ENCODE results near the gene OR52D1. TPM values are rescaled to one million over a fixed set of nuclear protein-coding genes. Genes with fewer than 3 reads are reported as not detected.

OR52D1 gene
- total RNA-seq, 1 donor from 2014 or later: not detected

GRCh38 chr11:5486421-5486820 lies 2.1 kb upstream of the OR52D1 start:
- FAIRE-seq: no peak
- H3K27me3 ChIP-seq (ENCODE audit: control insufficient read depth, insufficient read depth, low read length): no peaks in the 10 kb centered on the region
- no peaks in the 10 kb centered on the region for H3K36me3 ChIP-seq (ENCODE audit: control insufficient read depth, insufficient read depth, low read length)
- H3K4me3 ChIP-seq (ENCODE audit: low read depth, low read length): no peak overlapping the region
- TF ChIP-seq, protein P1, sequence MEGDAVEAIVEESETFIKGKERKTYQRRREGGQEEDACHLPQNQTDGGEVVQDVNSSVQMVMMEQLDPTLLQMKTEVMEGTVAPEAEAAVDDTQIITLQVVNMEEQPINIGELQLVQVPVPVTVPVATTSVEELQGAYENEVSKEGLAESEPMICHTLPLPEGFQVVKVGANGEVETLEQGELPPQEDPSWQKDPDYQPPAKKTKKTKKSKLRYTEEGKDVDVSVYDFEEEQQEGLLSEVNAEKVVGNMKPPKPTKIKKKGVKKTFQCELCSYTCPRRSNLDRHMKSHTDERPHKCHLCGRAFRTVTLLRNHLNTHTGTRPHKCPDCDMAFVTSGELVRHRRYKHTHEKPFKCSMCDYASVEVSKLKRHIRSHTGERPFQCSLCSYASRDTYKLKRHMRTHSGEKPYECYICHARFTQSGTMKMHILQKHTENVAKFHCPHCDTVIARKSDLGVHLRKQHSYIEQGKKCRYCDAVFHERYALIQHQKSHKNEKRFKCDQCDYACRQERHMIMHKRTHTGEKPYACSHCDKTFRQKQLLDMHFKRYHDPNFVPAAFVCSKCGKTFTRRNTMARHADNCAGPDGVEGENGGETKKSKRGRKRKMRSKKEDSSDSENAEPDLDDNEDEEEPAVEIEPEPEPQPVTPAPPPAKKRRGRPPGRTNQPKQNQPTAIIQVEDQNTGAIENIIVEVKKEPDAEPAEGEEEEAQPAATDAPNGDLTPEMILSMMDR (IDR thresholded peaks at IDR 0.05; ENCODE audit: insufficient read depth, low read length, severe bottlenecking): no peak
- DNase-seq (ENCODE audit: low read depth): no peak

DNA sequence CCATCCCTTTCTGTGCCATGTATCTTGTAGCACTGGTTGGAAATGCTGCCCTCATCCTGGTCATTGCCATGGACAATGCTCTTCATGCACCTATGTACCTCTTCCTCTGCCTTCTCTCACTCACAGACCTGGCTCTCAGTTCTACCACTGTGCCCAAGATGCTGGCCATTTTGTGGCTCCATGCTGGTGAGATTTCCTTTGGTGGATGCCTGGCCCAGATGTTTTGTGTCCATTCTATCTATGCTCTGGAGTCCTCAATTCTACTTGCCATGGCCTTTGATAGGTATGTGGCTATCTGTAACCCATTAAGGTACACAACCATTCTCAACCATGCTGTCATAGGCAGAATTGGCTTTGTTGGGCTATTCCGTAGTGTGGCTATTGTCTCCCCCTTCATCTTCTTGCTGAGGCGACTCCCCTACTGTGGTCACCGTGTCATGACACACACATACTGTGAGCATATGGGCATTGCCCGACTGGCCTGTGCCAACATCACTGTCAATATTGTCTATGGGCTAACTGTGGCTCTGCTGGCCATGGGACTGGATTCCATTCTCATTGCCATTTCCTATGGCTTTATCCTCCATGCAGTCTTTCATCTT lies 414 bp downstream of the OR52D1 start:
- TF ChIP-seq, protein P1 (IDR thresholded peaks at IDR 0.05; ENCODE audit: insufficient read depth, low read length, severe bottlenecking): no peak
- peak; percentile 89 for FAIRE-seq
- H3K27me3 ChIP-seq (ENCODE audit: control insufficient read depth, insufficient read depth, low read length): no peaks in the 10 kb centered on the region
- no peak for DNase-seq (ENCODE audit: low read depth)
- no peak overlapping the region for H3K4me3 ChIP-seq (ENCODE audit: low read depth, low read length)
- H3K36me3 ChIP-seq (ENCODE audit: control insufficient read depth, insufficient read depth, low read length): no peaks in the 10 kb centered on the region

GRCh38 chr11:5489576-5490357 lies 1.3 kb downstream of the OR52D1 start:
- peak; percentile 40 for DNase-seq (ENCODE audit: low read depth)
- no peaks in the 10 kb centered on the region for H3K27me3 ChIP-seq (ENCODE audit: control insufficient read depth, insufficient read depth, low read length)
- TF ChIP-seq, protein P1 (IDR thresholded peaks at IDR 0.05; ENCODE audit: insufficient read depth, low read length, severe bottlenecking): no peak
- FAIRE-seq: no peak
- H3K4me3 ChIP-seq (ENCODE audit: low read depth, low read length): no peak overlapping the region
- H3K36me3 ChIP-seq (ENCODE audit: control insufficient read depth, insufficient read depth, low read length): no peaks in the 10 kb centered on the region

DNA sequence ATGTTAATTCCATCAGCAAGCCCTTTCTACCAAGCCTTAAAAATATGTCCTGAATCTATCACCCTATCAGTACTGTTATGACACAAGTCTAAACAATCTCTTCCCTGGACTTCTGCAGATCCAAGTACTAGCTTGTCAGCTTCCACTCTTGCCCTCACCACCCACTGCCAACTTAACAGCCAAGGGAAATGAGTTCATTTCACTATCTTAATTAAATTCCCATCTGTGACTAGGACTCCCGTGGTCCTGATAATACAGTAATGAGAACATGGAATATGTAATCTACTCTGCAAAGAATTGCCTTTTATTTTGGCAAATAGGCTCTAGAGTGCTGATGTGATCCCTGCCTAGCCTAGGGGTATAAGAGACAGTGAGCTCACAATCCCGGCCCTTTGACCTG lies 11.2 kb downstream of the OR52D1 start:
- H3K4me3 ChIP-seq (ENCODE audit: low read depth, low read length): no peak overlapping the region
- FAIRE-seq (no peak), DNase-seq (ENCODE audit: low read depth) (no peak)
- TF ChIP-seq, protein P1 (IDR thresholded peaks at IDR 0.05; ENCODE audit: insufficient read depth, low read length, severe bottlenecking): no peak
- no peaks in the 10 kb centered on the region for H3K27me3 ChIP-seq (ENCODE audit: control insufficient read depth, insufficient read depth, low read length)
- H3K36me3 ChIP-seq (ENCODE audit: control insufficient read depth, insufficient read depth, low read length): no peaks in the 10 kb centered on the region

- TF ChIP-seq, protein P1 (IDR thresholded peaks at IDR 0.05; ENCODE audit: insufficient read depth, low read length, severe bottlenecking): no peak
- DNase-seq (ENCODE audit: low read depth) (no peak), FAIRE-seq (peak; percentile 32)
- H3K27me3 ChIP-seq (ENCODE audit: control insufficient read depth, insufficient read depth, low read length): no peaks in the 10 kb centered on the region
- no peak overlapping the region for H3K4me3 ChIP-seq (ENCODE audit: low read depth, low read length)
- no peaks in the 10 kb centered on the region for H3K36me3 ChIP-seq (ENCODE audit: control insufficient read depth, insufficient read depth, low read length)
These were observed 11.9 kb downstream of the OR52D1 start for GRCh38 chr11:5500393-5500801.
